ENCODE measurements around the gene RAB27B.
"Not testable (repeated sequence)": the region's sequence is repeated elsewhere in the genome, so short reads cannot be mapped to it uniquely, and the experiment has no call there.

The RAB27B gene

GRCh38 chr18:54802686-54803395 is 25.4 kb upstream of the RAB27B start:
- ATAC-seq (ENCODE audit: low read depth) = no peak
- Mint-ChIP-seq H3K4me1 (peaks cover 7% of the 10 kb centered on the region), H3K27ac (no peak overlapping the region), H3K4me3 (no peak overlapping the region), H3K36me3 (no peaks in the 10 kb centered on the region), H3K9me3 (no peaks in the 10 kb centered on the region), H3K27me3 (peaks cover 4% of the 10 kb centered on the region)
- DNase-seq (ENCODE audit: low spot score in 2 of 2) = no peak

GRCh38 chr18:54805571-54806334 is 22.5 kb upstream of the RAB27B start:
- no peak for ATAC-seq (ENCODE audit: low read depth)
- DNase-seq (ENCODE audit: low spot score in 2 of 2) = no peak
- peaks cover 7% of the 10 kb centered on the region for H3K4me1 Mint-ChIP-seq
- H3K27me3 Mint-ChIP-seq = peaks cover 4% of the 10 kb centered on the region
- no peaks in the 10 kb centered on the region for H3K9me3 Mint-ChIP-seq
- no peak overlapping the region for H3K27ac Mint-ChIP-seq
- no peak overlapping the region for H3K4me3 Mint-ChIP-seq
- no peaks in the 10 kb centered on the region for H3K36me3 Mint-ChIP-seq

- Mint-ChIP-seq H3K27ac (no peak overlapping the region), H3K27me3 (peaks cover 4% of the 10 kb centered on the region), H3K4me3 (no peak overlapping the region), H3K4me1 (peaks cover 7% of the 10 kb centered on the region), H3K9me3 (no peaks in the 10 kb centered on the region), H3K36me3 (no peaks in the 10 kb centered on the region)
- ATAC-seq (ENCODE audit: low read depth) = no peak
- no peak for DNase-seq (ENCODE audit: low spot score in 2 of 2)
These were observed 21.8 kb upstream of the RAB27B start for GRCh38 chr18:54806526-54806925.

- Mint-ChIP-seq H3K4me3 (no peak overlapping the region), H3K36me3 (no peaks in the 10 kb centered on the region), H3K27me3 (peaks cover 4% of the 10 kb centered on the region), H3K9me3 (no peaks in the 10 kb centered on the region), H3K4me1 (peaks cover 7% of the 10 kb centered on the region), H3K27ac (no peak overlapping the region)
- no peak for DNase-seq (ENCODE audit: low spot score in 2 of 2)
- no peak for ATAC-seq (ENCODE audit: low read depth)
These were observed 21.0 kb upstream of the RAB27B start for GRCh38 chr18:54807303-54807702.

GRCh38 chr18:54810662-54811061 is 17.6 kb upstream of the RAB27B start:
- H3K27me3 Mint-ChIP-seq; H3K36me3 Mint-ChIP-seq; H3K4me3 Mint-ChIP-seq; ATAC-seq (ENCODE audit: low read depth); DNase-seq (ENCODE audit: low spot score in 2 of 2); H3K27ac Mint-ChIP-seq; H3K4me1 Mint-ChIP-seq; H3K9me3 Mint-ChIP-seq: not testable (repeated sequence)

GRCh38 chr18:54812885-54813284 is 15.4 kb upstream of the RAB27B start:
- ATAC-seq (ENCODE audit: low read depth) (no peak), DNase-seq (ENCODE audit: low spot score in 2 of 2) (no peak)
- Mint-ChIP-seq H3K27me3 (no peaks in the 10 kb centered on the region), H3K9me3 (no peaks in the 10 kb centered on the region), H3K36me3 (no peaks in the 10 kb centered on the region), H3K27ac (no peak overlapping the region), H3K4me1 (no peaks in the 10 kb centered on the region), H3K4me3 (no peak overlapping the region)

- Mint-ChIP-seq H3K9me3 (no peaks in the 10 kb centered on the region), H3K4me3 (no peak overlapping the region), H3K27me3 (no peaks in the 10 kb centered on the region), H3K36me3 (no peaks in the 10 kb centered on the region), H3K4me1 (no peaks in the 10 kb centered on the region), H3K27ac (no peak overlapping the region)
- no peak for DNase-seq (ENCODE audit: low spot score in 2 of 2)
- no peak for ATAC-seq (ENCODE audit: low read depth)
These were observed 15.0 kb upstream of the RAB27B start for GRCh38 chr18:54813305-54813704.

GRCh38 chr18:54813977-54814565 is 14.2 kb upstream of the RAB27B start:
- DNase-seq (ENCODE audit: low spot score in 2 of 2) = no peak
- H3K36me3 Mint-ChIP-seq = no peaks in the 10 kb centered on the region
- H3K4me3 Mint-ChIP-seq = no peak overlapping the region
- no peaks in the 10 kb centered on the region for H3K9me3 Mint-ChIP-seq
- no peaks in the 10 kb centered on the region for H3K4me1 Mint-ChIP-seq
- H3K27ac Mint-ChIP-seq = no peak overlapping the region
- H3K27me3 Mint-ChIP-seq = no peaks in the 10 kb centered on the region
- no peak for ATAC-seq (ENCODE audit: low read depth)

GRCh38 chr18:54815086-54815485 is 13.2 kb upstream of the RAB27B start:
- ATAC-seq (ENCODE audit: low read depth) (no peak), DNase-seq (ENCODE audit: low spot score in 2 of 2) (no peak)
- Mint-ChIP-seq H3K27me3 (no peaks in the 10 kb centered on the region), H3K27ac (no peak overlapping the region), H3K4me3 (no peak overlapping the region), H3K36me3 (no peaks in the 10 kb centered on the region), H3K9me3 (no peaks in the 10 kb centered on the region), H3K4me1 (no peaks in the 10 kb centered on the region)

GRCh38 chr18:54820785-54821275 is 7.4 kb upstream of the RAB27B start:
- not testable (repeated sequence) for ATAC-seq (ENCODE audit: low read depth); H3K27ac Mint-ChIP-seq; H3K4me3 Mint-ChIP-seq

GRCh38 chr18:54822872-54823845 is 5.1 kb upstream of the RAB27B start:
- ATAC-seq (ENCODE audit: low read depth) = no peak
- no peak for DNase-seq (ENCODE audit: low spot score in 2 of 2)
- peaks cover 4% of the 10 kb centered on the region for H3K27me3 Mint-ChIP-seq
- H3K27ac Mint-ChIP-seq = no peak overlapping the region
- no peaks in the 10 kb centered on the region for H3K4me1 Mint-ChIP-seq
- no peak overlapping the region for H3K4me3 Mint-ChIP-seq
- H3K36me3 Mint-ChIP-seq = no peaks in the 10 kb centered on the region
- no peaks in the 10 kb centered on the region for H3K9me3 Mint-ChIP-seq

More at GRCh38 chr18:54820785-54821275, 7.4 kb upstream of the RAB27B start:
- not testable (repeated sequence) for H3K36me3 Mint-ChIP-seq; H3K4me1 Mint-ChIP-seq; H3K27me3 Mint-ChIP-seq; H3K9me3 Mint-ChIP-seq; DNase-seq (ENCODE audit: low spot score in 2 of 2)

GRCh38 chr18:54824761-54825160 is 3.5 kb upstream of the RAB27B start:
- Mint-ChIP-seq H3K9me3 (no peaks in the 10 kb centered on the region), H3K36me3 (no peaks in the 10 kb centered on the region), H3K27me3 (peaks cover 7% of the 10 kb centered on the region), H3K4me1 (peaks cover 8% of the 10 kb centered on the region), H3K4me3 (no peak overlapping the region), H3K27ac (no peak overlapping the region)
- no peak for DNase-seq (ENCODE audit: low spot score in 2 of 2)
- ATAC-seq (ENCODE audit: low read depth) = no peak

- no peaks in the 10 kb centered on the region for H3K9me3 Mint-ChIP-seq
- peaks cover 8% of the 10 kb centered on the region for H3K4me1 Mint-ChIP-seq
- peaks cover 7% of the 10 kb centered on the region for H3K27me3 Mint-ChIP-seq
- H3K27ac Mint-ChIP-seq = no peak overlapping the region
- no peak overlapping the region for H3K4me3 Mint-ChIP-seq
- ATAC-seq (ENCODE audit: low read depth) (no peak), DNase-seq (ENCODE audit: low spot score in 2 of 2) (no peak)
- H3K36me3 Mint-ChIP-seq = no peaks in the 10 kb centered on the region
These were observed 2.5 kb upstream of the RAB27B start for GRCh38 chr18:54825601-54826344.
